Stimulated activated CD4-positive, alpha-beta T cell treated with anti-CD3 and anti-CD28 coated beads, Interleukin-15, amount 100 ng/mL, for 1 hour (primary cell): Measurements from ENCODE around the gene IFT52.
"Not testable (repeated sequence)": the region's sequence is repeated elsewhere in the genome, so short reads cannot be mapped to it uniquely, and the experiment has no call there.

ENCODE experiments used
- DNase-seq, 2 donors: peaks; one replicate each; pipeline ENCODE4 v3.0.0-alpha.2; 2020; ENCODE audit warnings: low read depth in 1 of 2, low spot score in 1 of 2

IFT52 gene

DNA sequence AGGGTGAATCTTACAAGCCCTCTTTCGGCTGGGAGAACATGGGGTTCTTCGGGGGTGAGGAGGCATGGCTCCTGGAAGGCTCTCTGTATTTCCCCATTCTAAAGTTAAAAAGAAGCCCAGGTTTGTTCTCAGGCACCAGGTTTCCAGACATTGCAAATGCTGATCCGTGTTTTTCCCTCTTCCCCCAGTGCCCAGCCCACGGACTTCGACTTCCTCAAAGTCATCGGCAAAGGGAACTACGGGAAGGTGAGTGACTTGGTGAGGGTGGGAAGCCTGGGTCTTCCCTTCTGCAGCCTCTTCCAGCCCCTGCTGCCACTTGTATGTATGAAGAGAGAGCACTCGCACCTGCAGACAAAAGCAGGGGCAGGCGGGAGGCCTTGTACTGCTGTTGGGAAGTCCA lies 23.3 kb upstream of the IFT52 start:
- no peak for DNase-seq

DNA sequence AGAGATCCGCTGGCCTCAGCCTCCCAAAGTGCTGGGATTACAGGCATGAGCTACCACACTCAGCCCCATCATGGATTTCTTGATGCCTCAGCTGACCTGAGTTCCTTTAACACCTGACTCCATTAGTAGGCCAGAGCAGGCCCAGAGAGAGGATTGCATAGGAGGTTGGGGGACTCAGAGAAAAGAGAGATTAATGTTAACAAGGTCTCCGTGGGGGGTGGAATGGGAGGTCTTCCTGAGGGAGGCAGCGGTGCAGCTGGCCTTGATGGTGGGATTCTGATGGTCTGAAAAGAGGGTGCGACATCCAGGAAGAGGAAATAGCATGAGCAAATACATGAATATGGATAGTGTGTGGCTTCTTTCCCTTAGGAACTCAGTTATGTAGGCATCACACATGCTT lies 22.0 kb upstream of the IFT52 start:
- no peak for DNase-seq

DNA sequence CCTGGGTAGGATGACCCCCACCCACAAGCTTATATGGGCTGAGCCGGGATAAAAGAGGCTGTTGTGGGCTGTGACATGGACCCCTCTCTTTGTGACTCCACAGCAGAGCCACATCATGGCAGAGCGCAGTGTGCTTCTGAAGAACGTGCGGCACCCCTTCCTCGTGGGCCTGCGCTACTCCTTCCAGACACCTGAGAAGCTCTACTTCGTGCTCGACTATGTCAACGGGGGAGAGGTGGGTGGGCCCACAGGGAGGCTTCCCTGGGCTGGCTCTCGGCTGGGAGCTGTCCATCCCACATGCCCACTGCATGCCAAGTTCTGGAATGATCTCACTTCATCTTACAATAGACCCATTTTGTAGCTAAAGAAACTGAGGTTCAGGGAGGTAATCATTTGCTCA lies 21.5 kb upstream of the IFT52 start:
- no peak for DNase-seq

DNA sequence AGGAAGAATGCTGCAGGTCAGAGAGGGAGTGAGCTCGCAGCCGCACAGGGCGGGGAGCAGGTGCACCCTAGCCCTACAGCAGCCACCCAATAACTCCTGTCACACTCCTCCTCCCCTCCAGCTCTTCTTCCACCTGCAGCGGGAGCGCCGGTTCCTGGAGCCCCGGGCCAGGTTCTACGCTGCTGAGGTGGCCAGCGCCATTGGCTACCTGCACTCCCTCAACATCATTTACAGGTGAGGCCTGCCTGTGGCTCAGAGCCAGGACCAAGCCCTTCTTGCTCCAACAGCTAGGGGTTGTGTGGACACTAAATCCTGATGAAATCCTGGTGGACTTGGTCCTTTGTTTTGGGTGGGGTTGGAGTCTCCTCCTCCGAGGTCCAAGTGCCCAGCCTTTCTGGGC lies 20.2 kb upstream of the IFT52 start:
- no peak for DNase-seq

DNA sequence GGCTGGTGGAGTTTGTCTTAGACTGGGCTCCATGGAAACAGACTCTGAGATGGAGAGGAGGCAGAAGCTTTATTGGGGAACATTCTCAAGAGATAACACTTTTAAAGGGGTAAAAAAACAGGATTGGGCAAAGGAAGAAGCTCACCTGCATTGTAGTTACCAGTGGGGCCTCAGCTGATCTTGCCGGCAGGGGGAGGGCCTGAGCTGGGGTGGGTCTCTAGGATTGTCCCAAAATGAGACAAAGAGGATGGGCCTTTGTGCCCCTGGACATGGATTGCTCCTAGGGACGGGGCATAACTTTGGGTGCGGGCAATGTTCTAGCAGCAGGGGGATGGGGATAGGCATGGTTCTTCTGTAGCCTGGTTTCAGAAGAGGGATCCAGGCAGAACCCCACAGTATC lies 19.4 kb upstream of the IFT52 start:
- no peak for DNase-seq

- no peak for DNase-seq
Observed at GRCh38 chr20:43571771-43572170, 19.0 kb upstream of the IFT52 start.

- no peak for DNase-seq
Observed at GRCh38 chr20:43572891-43573290, 17.8 kb upstream of the IFT52 start.

GRCh38 chr20:43576108-43576507 lies 14.6 kb upstream of the IFT52 start:
- no peak for DNase-seq

GRCh38 chr20:43579861-43580793 lies 10.6 kb upstream of the IFT52 start:
- no peak for DNase-seq

DNA sequence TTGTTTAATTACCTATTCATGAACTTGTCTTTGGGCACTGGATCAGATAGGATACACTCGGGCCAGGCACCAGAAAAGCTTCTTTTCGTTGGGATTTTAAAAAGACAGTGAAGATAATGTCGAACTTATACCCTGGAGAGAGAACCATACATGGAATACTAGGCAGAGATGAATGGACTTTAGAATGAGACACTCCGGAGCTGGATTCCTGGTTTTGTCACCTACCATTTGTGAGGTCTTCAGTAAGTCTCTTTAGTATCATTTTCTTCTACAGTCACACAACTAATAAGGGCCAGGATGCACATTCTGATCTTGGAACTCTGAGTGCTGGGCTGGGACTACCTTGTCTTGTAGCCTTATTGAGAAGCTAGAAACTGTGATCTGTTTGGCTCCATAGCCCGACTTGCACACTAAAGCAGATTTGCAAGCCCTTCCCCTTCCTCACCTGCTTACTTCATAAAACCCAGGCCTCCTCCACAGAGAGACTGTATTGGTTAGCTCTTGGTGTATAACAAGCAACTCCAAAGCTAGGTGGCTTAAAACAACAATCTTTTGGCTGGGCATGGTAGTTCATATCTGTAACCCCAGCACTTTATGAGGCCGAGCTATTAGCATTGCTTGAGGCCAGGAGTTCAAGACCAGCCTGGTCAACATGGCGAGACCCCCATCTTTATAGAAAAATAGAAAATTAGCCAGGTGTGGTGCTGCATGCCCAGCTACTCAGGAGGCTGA lies 7.4 kb upstream of the IFT52 start:
- no peak for DNase-seq

DNA sequence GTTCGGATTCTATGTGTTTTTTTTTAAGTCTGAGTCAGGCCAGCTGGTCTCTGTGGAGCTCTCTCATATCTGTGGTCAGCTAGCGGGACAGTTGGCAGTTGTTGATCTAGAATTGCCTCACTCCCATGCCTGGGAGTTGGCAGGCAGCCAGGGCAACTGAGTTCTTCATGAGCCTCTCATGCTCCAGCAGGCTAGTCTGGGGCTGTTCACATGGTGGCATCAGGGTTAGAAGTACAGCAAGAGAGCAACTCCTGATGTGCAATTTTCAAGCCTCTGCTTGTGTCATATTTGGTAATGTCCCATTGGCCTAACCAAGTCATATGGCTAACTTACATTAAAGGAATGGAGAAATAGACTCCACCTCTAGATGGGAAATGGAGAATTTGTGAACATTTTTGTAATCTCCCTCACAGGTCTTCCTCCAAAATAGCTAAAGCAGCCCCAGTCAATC lies 6.7 kb upstream of the IFT52 start:
- DNase-seq = no peak

GRCh38 chr20:43584448-43585136 lies 6.1 kb upstream of the IFT52 start:
- no peak for DNase-seq

DNA sequence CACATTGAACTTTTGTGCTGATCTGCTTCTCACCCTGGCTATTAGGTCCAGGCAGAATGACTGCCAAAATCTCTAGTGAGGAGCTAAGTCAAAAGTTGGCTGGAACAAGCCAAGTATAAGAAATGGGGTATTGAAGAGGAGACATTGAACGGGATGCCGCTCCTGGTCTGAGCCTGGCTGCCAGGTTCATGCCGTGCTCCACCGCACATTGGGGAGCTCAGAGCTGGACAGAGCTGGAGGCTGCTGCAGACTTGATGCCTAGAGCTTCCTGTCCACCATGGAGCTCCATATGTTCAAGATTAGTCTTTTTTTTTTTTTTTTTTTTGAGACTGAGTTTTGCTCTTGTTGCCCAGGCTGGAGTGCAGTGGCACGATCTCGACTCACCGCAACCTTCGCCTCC lies 4.1 kb upstream of the IFT52 start:
- DNase-seq = no peak

DNA sequence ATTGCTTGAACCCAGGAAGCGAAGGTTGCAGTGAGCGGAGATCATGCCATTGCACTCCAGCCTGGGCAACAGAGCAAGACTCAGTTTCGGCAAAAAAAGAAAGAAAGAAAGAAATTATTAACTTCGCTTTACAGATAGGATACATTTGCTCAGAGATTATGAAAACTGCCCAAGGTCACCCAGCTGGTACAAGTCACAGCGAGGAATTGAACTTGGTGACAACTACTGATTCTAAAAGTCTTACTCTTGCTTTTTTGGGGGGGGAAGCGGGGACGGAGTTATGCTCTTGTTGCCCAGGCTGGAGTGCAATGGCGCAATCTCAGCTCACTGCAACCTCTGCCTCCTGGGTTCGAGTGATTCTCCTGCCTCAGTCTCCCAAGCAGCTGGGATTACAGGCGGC lies 2.2 kb upstream of the IFT52 start:
- DNase-seq = not testable (repeated sequence)

DNA sequence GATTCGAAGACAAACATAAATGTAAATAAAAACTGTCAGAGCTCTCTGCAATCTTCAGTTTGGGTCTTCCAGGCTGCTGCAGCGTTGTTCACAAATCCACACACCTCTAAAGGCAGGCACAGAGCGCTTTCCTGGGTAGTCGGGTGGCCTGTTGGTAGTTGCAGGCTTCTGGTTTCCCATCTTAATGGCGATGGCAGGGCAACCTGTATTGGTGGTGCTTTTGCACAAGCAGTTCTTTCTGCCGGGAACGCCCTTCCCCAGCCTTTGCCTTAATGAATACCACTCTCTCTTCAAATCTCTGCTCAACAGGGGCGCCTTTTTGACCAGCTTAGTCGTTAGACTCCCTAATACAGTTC lies 723 bp upstream of the IFT52 start:
- DNase-seq = no peak

DNA sequence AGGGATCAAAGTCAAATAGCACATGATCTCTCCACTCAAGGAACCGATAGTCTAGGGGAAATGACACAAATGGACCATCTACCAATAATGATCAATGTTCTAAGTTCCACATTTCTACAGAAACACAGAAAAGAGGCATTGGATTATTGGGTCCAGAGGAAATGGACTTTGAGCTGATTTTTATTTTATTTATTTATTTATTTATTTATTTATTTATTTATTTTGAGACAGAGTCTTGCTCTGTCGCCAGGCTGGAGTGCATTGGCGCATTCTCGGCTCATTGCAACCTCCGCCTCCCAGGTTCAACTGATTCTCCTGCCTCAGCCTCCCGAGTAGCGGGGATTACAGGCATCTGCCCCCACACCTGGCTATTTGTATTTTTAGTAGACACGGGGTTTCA lies 11.2 kb downstream of the IFT52 start:
- not testable (repeated sequence) for DNase-seq

DNA sequence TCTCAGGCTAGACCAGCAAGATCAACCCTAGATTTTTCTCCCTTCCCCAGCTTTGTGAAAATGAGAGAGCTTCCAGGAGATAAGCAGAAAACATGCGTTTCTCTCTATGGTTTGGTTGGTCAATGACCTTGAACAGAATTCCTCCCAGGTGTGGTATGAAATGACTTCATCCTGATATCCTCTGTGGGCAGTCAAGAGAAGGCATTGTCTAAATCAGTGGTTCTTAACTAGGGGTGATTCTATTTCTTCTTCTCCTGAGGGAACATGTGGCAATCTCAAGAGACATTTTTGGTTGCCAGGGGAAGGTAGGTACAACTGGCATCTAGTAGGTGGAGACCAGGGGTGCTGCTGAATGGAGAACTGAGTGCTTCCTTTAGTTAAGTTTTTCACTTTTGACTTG lies 12.4 kb downstream of the IFT52 start:
- DNase-seq = no peak

GRCh38 chr20:43605715-43606114 lies 15.0 kb downstream of the IFT52 start:
- no peak for DNase-seq

GRCh38 chr20:43607278-43607677 lies 16.5 kb downstream of the IFT52 start:
- DNase-seq = not testable (repeated sequence)

DNA sequence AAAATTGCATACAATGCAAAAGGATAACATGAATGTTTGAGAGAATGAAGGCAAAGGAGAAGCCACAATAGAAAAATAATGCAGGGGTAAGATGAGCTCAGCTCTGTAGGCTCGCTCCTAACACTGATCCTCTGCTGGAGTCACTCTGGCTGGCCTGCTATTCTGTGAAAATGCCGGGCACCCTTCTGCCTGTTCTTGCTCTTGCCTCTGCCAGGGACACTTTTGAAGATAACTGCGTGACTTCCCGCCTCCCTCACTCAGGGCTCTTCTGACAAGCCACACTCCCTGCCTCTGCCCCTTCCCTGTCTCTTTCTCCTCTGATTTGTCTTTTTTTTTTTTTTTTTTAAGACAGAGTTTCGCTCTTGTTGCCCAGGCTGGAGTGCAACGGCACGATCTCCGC lies 40.9 kb downstream of the IFT52 start:
- no peak for DNase-seq

- DNase-seq = no peak
Observed at GRCh38 chr20:43636429-43636828, 45.7 kb downstream of the IFT52 start.

- DNase-seq = no peak
Observed at GRCh38 chr20:43642548-43642947, 51.8 kb downstream of the IFT52 start.
